HG03095 (cell line): Measurements from ENCODE around the gene VPS37B.
"Not testable (repeated sequence)": the region's sequence is repeated elsewhere in the genome, so short reads cannot be mapped to it uniquely, and the experiment has no call there.

Source experiments
- ATAC-seq: cut with Tn5 transposase; IDR thresholded peaks from one replicate; pipeline ENCODE4 v1.9.1; 2021; ENCODE audit warnings: moderate library complexity; ENCODE audit not compliant: unreplicated experiment

The VPS37B gene

GRCh38 chr12:122908915-122909314 lies 13.0 kb upstream of the VPS37B start:
- ATAC-seq: no peak

- not testable (repeated sequence) for ATAC-seq
Measured at GRCh38 chr12:122905258-122905657, 9.3 kb upstream of the VPS37B start.

- ATAC-seq: no peak
Measured at GRCh38 chr12:122903693-122904034, 7.7 kb upstream of the VPS37B start.

GRCh38 chr12:122902854-122903692 lies 7.1 kb upstream of the VPS37B start:
- ATAC-seq: no peak

DNA sequence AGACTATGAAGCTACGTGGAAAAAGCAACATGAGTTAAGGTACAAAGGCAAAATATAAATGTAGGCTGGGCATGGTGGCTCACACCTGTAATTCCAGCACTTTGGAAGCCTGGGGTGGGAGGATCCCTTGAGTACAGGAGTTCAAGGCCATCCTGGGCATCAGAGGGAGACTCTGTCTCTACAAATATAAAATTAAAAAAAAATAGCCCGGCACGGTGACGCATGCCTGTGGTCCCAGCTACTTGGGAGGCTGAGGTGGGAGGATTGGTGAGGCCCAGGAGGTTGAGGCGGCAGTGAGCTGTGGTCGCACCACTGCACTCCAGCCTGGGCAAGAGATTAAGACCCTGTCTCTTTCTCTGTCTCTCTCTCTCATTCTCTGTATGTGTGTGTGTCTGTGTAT lies 4.0 kb upstream of the VPS37B start:
- ATAC-seq: no peak

- ATAC-seq: no peak
Measured at GRCh38 chr12:122896662-122897061, 738 bp upstream of the VPS37B start.

GRCh38 chr12:122895320-122895703 lies 612 bp downstream of the VPS37B start:
- ATAC-seq: no peak

- no peak for ATAC-seq
Measured at GRCh38 chr12:122894193-122895121, 1.5 kb downstream of the VPS37B start.

GRCh38 chr12:122893208-122894153 lies 2.4 kb downstream of the VPS37B start:
- no peak for ATAC-seq

DNA sequence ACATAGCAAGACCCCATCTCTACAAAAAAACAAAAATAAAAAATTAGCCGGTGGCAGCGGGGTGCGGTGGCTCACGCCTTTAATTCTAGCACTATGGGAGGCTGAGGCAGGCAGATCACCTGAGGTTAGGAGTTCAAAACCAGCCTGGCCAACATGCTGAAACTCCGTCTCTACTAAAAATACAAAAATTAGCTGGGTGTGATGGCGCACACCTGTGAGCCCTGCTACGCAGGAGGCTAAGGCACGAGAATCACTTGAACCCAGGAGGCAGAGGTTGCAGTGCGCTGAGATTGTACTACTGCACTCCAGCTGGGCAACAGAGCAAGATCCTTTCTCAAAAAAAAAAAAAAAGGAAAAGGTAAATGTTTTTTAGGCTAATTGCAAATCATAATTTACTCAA lies 3.2 kb downstream of the VPS37B start:
- ATAC-seq: not testable (repeated sequence)

- no peak for ATAC-seq
Measured at GRCh38 chr12:122891661-122892525, 4.0 kb downstream of the VPS37B start.

- ATAC-seq: no peak
Measured at GRCh38 chr12:122889761-122890520, 6.0 kb downstream of the VPS37B start.

- ATAC-seq: peak; percentile 44
Measured at GRCh38 chr12:122888232-122888752, 7.6 kb downstream of the VPS37B start.

GRCh38 chr12:122887819-122888212 lies 8.1 kb downstream of the VPS37B start:
- ATAC-seq: peak; percentile 21

DNA sequence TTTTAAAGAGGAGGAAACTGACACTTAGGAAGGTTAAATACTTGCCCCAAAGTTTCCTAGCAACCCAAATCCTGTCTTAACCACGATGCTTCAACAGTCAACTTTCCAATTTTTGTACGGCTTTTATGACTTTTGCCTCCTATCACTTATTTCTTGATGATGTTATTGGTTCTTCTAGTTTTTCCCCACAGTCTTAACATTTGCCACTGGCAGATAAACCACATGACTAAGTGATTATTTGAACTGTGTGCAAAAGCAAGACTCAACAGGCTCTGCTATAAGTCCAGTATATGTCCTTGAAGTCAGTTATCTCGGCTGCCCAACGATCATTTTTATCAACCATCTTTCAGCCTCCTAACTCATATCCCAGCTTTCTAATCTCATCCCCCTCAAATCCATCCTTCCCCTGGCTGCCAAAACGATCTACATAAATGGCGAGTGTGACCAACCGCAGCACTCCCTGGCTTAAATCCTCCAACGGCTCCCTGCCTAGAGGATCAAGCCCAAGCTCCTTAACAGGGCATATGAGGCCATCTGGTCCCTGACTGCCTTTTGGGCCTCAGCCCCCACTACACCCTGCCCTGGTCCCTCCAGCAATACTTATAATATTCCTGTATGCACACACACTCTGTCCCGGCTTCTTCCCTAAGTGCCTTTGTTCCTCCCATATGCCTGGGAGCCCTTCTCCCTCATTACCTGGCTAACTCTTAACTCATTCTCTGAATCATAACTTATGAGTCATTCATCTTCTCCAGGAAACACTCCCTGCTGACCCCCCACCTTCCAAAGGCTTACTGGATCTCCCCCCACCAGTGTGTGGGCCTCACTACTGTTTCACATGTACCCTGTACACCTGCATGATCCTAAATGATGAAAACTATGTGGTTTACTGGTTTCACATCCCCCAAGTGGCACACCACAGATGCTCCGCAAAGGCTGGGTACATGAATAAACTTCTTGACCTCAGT lies 8.8 kb downstream of the VPS37B start:
- ATAC-seq: peak; percentile 66

- ATAC-seq: no peak
Measured at GRCh38 chr12:122886161-122886560, 9.8 kb downstream of the VPS37B start.

DNA sequence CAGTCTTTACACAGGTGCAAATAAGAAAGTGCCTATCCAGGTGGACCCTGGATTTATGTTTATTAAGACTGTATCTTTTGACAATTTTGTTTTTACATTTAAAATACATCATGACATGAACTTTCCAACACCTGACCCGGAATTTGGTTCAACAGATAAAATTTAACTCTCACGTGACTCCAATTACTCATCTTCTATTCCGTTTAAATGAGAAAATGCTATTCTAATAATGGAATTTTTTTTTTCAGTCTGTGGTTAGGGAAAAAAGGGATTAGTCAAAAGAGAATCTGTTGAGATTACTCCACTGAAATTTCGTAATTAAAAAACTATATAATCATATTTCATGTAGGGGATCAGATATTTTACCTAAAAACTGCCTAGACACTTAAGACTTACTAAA lies 11.1 kb downstream of the VPS37B start:
- ATAC-seq: no peak
